ENCODE data around the gene ANXA2R. TPM values are rescaled to one million over a fixed set of nuclear protein-coding genes. Genes with fewer than 3 reads are reported as not detected.
A peak's percentile ranks its signal among the peaks of the same experiment; 100 is the strongest.

ANXA2R gene
- total RNA-seq, 6 donors from 2014 or later, result 2.0 to 25.1 (median 4.3) TPM

- 43 to 46% methylated on average over 6 of the region's 6 CpGs for WGBS, 2 donors
- no peak overlapping the region for H3K4me3 ChIP-seq
Measured at GRCh38 chr5:43000914-43001313, 39.2 kb downstream of the ANXA2R start.

GRCh38 chr5:43000111-43000840 lies 39.8 kb downstream of the ANXA2R start:
- no peaks in the 10 kb centered on the region for H3K36me3 ChIP-seq
- H3K9me3 ChIP-seq, result no peaks in the 10 kb centered on the region
- WGBS, 2 donors, result 18 to 19% methylated on average over 7 to 37 of the region's 40 CpGs
- peaks cover 5 to 18% (median 5%) of the 10 kb centered on the region in 4 donors for H3K4me1 ChIP-seq
- no peak for TF ChIP-seq EP300 (IDR thresholded peaks at IDR 0.05)
- DNase-seq (peak in 1 of 2 donors; percentile 80), ATAC-seq (ENCODE audit: low FRiP score in 2 of 2) (peak; percentile 49 to 58)
- H3K27me3 ChIP-seq, result peaks cover 0 to 27% (median 0%) of the 10 kb centered on the region in 4 donors
- H3K4me3 ChIP-seq, result peak overlapping the region in 3 of 4 donors; percentile 22 to 33 (median 28)
- H3K27ac ChIP-seq, result peak overlapping the region in 3 of 4 donors; percentile 36 to 66 (median 43)

More at GRCh38 chr5:43000914-43001313, 39.2 kb downstream of the ANXA2R start:
- no peak for DNase-seq
- Histone ChIP-seq H3K27me3 (peaks cover 0 to 24% (median 0%) of the 10 kb centered on the region in 4 donors), H3K9me3 (no peaks in the 10 kb centered on the region), H3K27ac (no peak overlapping the region), H3K4me1 (peaks cover 0 to 13% (median 5%) of the 10 kb centered on the region in 4 donors), H3K36me3 (no peaks in the 10 kb centered on the region)
- TF ChIP-seq POLR2A (IDR thresholded peaks at IDR 0.05) (no peak), POLR2AphosphoS5 (IDR thresholded peaks at IDR 0.05) (no peak), CTCF (IDR thresholded peaks at IDR 0.05) (no peak)
- no peak for ATAC-seq (ENCODE audit: low FRiP score in 2 of 2)

GRCh38 chr5:42995360-42995751 lies 44.8 kb downstream of the ANXA2R start:
- no peak for DNase-seq
- H3K9me3 ChIP-seq, result peaks cover 0 to 8% (median 0%) of the 10 kb centered on the region in 4 donors
- H3K36me3 ChIP-seq, result no peaks in the 10 kb centered on the region
- H3K27me3 ChIP-seq, result peaks cover 0 to 42% (median 5%) of the 10 kb centered on the region in 4 donors
- peak overlapping the region; percentile 95 to 99 (median 98) for H3K27ac ChIP-seq
- H3K4me1 ChIP-seq, result peaks cover 10 to 47% (median 11%) of the 10 kb centered on the region in 4 donors
- H3K4me3 ChIP-seq, result peak overlapping the region in 3 of 4 donors; percentile 48 to 60 (median 55)
- 16% methylated on average over 10 of the region's 10 CpGs for WGBS, 2 donors
- TF ChIP-seq POLR2AphosphoS5 (IDR thresholded peaks at IDR 0.05) (no peak), CTCF (IDR thresholded peaks at IDR 0.05) (no peak), POLR2A (IDR thresholded peaks at IDR 0.05) (no peak), EP300 (IDR thresholded peaks at IDR 0.05) (no peak)
- no peak for ATAC-seq (ENCODE audit: low FRiP score in 2 of 2)

- TF ChIP-seq POLR2AphosphoS5 (IDR thresholded peaks at IDR 0.05) (peak; percentile 55 to 62), CTCF (IDR thresholded peaks at IDR 0.05) (peak; percentile 83 to 92 (median 86)), POLR2A (IDR thresholded peaks at IDR 0.05) (peak in 2 of 4 donors; percentile 32 to 43), EP300 (IDR thresholded peaks at IDR 0.05) (no peak)
- DNase-seq (peak; percentile 68 to 94), ATAC-seq (ENCODE audit: low FRiP score in 2 of 2) (peak; percentile 89 to 91)
- Histone ChIP-seq H3K36me3 (no peaks in the 10 kb centered on the region), H3K9me3 (peaks cover 0 to 8% (median 0%) of the 10 kb centered on the region in 4 donors), H3K27me3 (peaks cover 0 to 36% (median 5%) of the 10 kb centered on the region in 4 donors), H3K27ac (peak overlapping the region; percentile 95 to 99 (median 98)), H3K4me1 (peaks cover 10 to 43% (median 16%) of the 10 kb centered on the region in 4 donors), H3K4me3 (peak overlapping the region in 3 of 4 donors; percentile 48 to 60 (median 55))
- 4% methylated on average over 44 to 52 of the region's 52 CpGs for WGBS, 2 donors
Measured at GRCh38 chr5:42994555-42995359, 45.4 kb downstream of the ANXA2R start.

GRCh38 chr5:42994246-42994554 lies 45.9 kb downstream of the ANXA2R start:
- H3K4me3 ChIP-seq, result peak overlapping the region in 3 of 4 donors; percentile 48 to 60 (median 55)
- ATAC-seq (ENCODE audit: low FRiP score in 2 of 2), result no peak
- DNase-seq, result no peak
- H3K27ac ChIP-seq, result peak overlapping the region; percentile 95 to 99 (median 98)
- no peaks in the 10 kb centered on the region for H3K36me3 ChIP-seq
- WGBS, 2 donors, result 14 to 31% methylated on average over 6 of the region's 6 CpGs
- H3K27me3 ChIP-seq, result peaks cover 0 to 36% (median 5%) of the 10 kb centered on the region in 4 donors
- H3K9me3 ChIP-seq, result peaks cover 0 to 8% (median 0%) of the 10 kb centered on the region in 4 donors
- H3K4me1 ChIP-seq, result peaks cover 10 to 41% (median 17%) of the 10 kb centered on the region in 4 donors
- no peak for TF ChIP-seq POLR2A (IDR thresholded peaks at IDR 0.05)
- no peak for TF ChIP-seq CTCF (IDR thresholded peaks at IDR 0.05)
- no peak for TF ChIP-seq EP300 (IDR thresholded peaks at IDR 0.05)
- no peak for TF ChIP-seq POLR2AphosphoS5 (IDR thresholded peaks at IDR 0.05)
